Spleen (tissue), 11 donors: ENCODE results near the gene DNAH6. TPM values are rescaled to one million over a fixed set of nuclear protein-coding genes. Genes with fewer than 3 reads are reported as not detected.

Experiments
- DNase-seq: peaks from one replicate; pipeline ENCODE4 v3.0.0-alpha.2; 2020
- H3K27ac ChIP-seq, 8 donors: fragments of 200-600 bp; sonication (generic) in 7 of 8; 1 replicate in 4 of 8; 2 replicates in 4 of 8; pipeline versions ENCODE4 v1.5.0 to v1.8.0; 2016 to 2021; ENCODE audit warnings: inconsistent platforms in 4 of 8, mild to moderate bottlenecking in 4 of 8, moderate library complexity in 1 of 8
- H3K27me3 ChIP-seq, 7 donors: fragments of 200-600 bp; sonication (generic) in 6 of 7; replicated peaks in 1 of 7; 1 replicate in 4 of 7; 2 replicates in 3 of 7; pipeline versions ENCODE4 v1.5.0 to v1.8.0; 2016 to 2021; ENCODE audit warnings: inconsistent platforms in 3 of 7, mild to moderate bottlenecking in 1 of 7
- H3K36me3 ChIP-seq, 6 donors: fragments of 200-600 bp; sonication (generic) in 5 of 6; 1 replicate in 4 of 6; 2 replicates in 2 of 6; pipeline versions ENCODE4 v1.5.0 to v1.8.0; 2016 to 2021; ENCODE audit warnings: inconsistent platforms in 2 of 6
- H3K4me1 ChIP-seq, 6 donors: fragments of 200-600 bp; sonication (generic) in 5 of 6; 1 replicate in 3 of 6; 2 replicates in 3 of 6; pipeline versions ENCODE4 v1.5.0 to v1.8.0; 2016 to 2021; ENCODE audit warnings: inconsistent platforms in 3 of 6
- H3K4me3 ChIP-seq, 8 donors: fragments of 200-600 bp; sonication (generic) in 7 of 8; 1 replicate in 4 of 8; 2 replicates in 4 of 8; pipeline versions ENCODE4 v1.5.0 to v1.8.0; 2016 to 2021; ENCODE audit warnings: inconsistent platforms in 4 of 8, mild to moderate bottlenecking in 4 of 8, moderate library complexity in 2 of 8
- H3K9me3 ChIP-seq, 8 donors: fragments of 200-600 bp; sonication (generic) in 7 of 8; 1 replicate in 4 of 8; 2 replicates in 4 of 8; pipeline versions ENCODE4 v1.5.0 to v1.8.0; 2016 to 2021; ENCODE audit warnings: inconsistent platforms in 4 of 8
- POLR2A ChIP-seq, 3 donors: fragments of 450-650 bp; IDR thresholded peaks; one replicate each; pipeline ENCODE4 v1.5.1; 2017; ENCODE audit warnings: antibody characterized with exemption in 3 of 3, mild to moderate bottlenecking in 1 of 3
- POLR2AphosphoS5 ChIP-seq, 3 donors: sonication (generic); formaldehyde crosslinking; IDR thresholded peaks; one replicate each; pipeline ENCODE4 v1.5.1; 2017; ENCODE audit warnings: antibody characterized with exemption in 3 of 3
- WGBS, 5 donors: extraction: QIAGEN DNeasy Blood & Tissue Kit in 3 of 5; methylation state at CpG; one replicate each; pipeline versions ENCODE4 v1.1.5 to v1.1.7; 2013 to 2018; 5-methylcytosine and 5-hydroxymethylcytosine counted together
- intact Hi-C: fragments of 100-400 bp; cut with DNase I; formaldehyde crosslinking; loops from one replicate; pipeline ENCODE4 v1.15.0; 2023; ENCODE audit warnings: low total_unique reads
- polyA plus RNA-seq, 3 donors: library from polyadenylated mRNA; stranded (reverse); fragments of 200-250 nt; gene quantifications; one replicate each; pipeline ENCODE4 v1.2.1, GENCODE V29; 2013
- total RNA-seq, 7 donors: library from RNA; depleted of rRNA in 3 of 7; stranded (reverse); fragments of >200 nt in 3 of 7; fragmentation: NEBNext Ultra II Directional in 4 of 7; extraction: Animal tissue kit (Norgen Biotek cat#: 25700) in 4 of 7; gene quantifications; one replicate each; pipeline versions ENCODE4 v1.1.0 to v1.2.1, GENCODE V29; 2016 to 2021
- TF ChIP-seq, protein P1 (sequence below), 11 experiments: fragments of 200-600 bp in 7 of 11; fragments of 450-650 bp in 4 of 11; sonication (generic) in 4 of 11; IDR thresholded peaks in 8 of 11; conservative IDR thresholded peaks in 3 of 11; 1 replicate in 7 of 11; 2 replicates in 4 of 11; pipeline versions ENCODE4 v1.4.0 to v1.8.0; 2016 to 2021; ENCODE audit warnings: antibody characterized with exemption in 11 of 11, inconsistent platforms in 4 of 11, mild to moderate bottlenecking in 1 of 11
- donor health status: healthy with polysubstance abuse.
- donor health status: DM: no; HTN: no; CAD: no; lungs with moderate emphysema.
- donor health status: DM: no; HTN: no; CAD: no.
- donor health status: Bipolar disorder and iron deficiency.
- donor health status: healthy.
- donor health status: DM: no; HTN: no; CAD: no.
- donor health status: DM: yes; HTN: yes; CAD: no.

DNAH6 gene
- total and polyA plus RNA-seq, 10 donors: 0.02 to 1.1 (median 0.43) TPM; not detected in 1

DNA sequence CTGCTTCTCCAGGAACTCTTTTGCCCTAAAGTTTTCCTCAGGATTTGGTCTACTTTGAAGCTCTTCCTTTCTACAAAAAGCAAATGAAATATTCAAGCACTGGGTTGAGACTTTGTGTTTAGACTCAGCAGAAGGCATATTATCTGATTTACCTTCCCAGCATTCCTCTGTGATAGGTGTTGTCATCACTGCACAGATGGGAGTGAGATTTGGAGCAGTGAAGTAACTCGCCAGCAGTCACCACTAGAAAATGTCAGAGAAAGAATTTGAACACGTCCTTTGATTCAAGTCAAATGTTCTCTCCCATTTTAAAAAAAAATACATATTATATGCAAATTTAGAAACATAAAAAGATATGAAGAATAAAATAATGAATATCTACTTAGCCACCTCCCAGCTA lies 112.2 kb downstream of the DNAH6 start:
- Histone ChIP-seq H3K27me3 (no peaks in the 10 kb centered on the region), H3K27ac (no peak overlapping the region), H3K4me3 (no peak overlapping the region), H3K9me3 (no peaks in the 10 kb centered on the region), H3K4me1 (no peaks in the 10 kb centered on the region), H3K36me3 (no peaks in the 10 kb centered on the region)
- DNase-seq: no peak
- WGBS, 5 donors: 73 to 91% (median 80%) methylated on average over 2 of the region's 2 CpGs
- intact Hi-C loops: loop anchor here (10.0 kb wide), 1 partner anchor 134 kb away; no protein-coding TSS in a partner anchor
- TF ChIP-seq, protein P1, sequence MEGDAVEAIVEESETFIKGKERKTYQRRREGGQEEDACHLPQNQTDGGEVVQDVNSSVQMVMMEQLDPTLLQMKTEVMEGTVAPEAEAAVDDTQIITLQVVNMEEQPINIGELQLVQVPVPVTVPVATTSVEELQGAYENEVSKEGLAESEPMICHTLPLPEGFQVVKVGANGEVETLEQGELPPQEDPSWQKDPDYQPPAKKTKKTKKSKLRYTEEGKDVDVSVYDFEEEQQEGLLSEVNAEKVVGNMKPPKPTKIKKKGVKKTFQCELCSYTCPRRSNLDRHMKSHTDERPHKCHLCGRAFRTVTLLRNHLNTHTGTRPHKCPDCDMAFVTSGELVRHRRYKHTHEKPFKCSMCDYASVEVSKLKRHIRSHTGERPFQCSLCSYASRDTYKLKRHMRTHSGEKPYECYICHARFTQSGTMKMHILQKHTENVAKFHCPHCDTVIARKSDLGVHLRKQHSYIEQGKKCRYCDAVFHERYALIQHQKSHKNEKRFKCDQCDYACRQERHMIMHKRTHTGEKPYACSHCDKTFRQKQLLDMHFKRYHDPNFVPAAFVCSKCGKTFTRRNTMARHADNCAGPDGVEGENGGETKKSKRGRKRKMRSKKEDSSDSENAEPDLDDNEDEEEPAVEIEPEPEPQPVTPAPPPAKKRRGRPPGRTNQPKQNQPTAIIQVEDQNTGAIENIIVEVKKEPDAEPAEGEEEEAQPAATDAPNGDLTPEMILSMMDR (IDR thresholded peaks at IDR 0.05 in 8 of 11, conservative IDR thresholded peaks at IDR 0.05 in 3 of 11): no peak
- no peak for TF ChIP-seq POLR2A (IDR thresholded peaks at IDR 0.05)
- TF ChIP-seq POLR2AphosphoS5 (IDR thresholded peaks at IDR 0.05): no peak

GRCh38 chr2:84629550-84629949 lies 113.3 kb downstream of the DNAH6 start:
- intact Hi-C loops: loop anchor here (10.0 kb wide), 1 partner anchor 135 kb away; no protein-coding TSS in a partner anchor
- DNase-seq: no peak

DNA sequence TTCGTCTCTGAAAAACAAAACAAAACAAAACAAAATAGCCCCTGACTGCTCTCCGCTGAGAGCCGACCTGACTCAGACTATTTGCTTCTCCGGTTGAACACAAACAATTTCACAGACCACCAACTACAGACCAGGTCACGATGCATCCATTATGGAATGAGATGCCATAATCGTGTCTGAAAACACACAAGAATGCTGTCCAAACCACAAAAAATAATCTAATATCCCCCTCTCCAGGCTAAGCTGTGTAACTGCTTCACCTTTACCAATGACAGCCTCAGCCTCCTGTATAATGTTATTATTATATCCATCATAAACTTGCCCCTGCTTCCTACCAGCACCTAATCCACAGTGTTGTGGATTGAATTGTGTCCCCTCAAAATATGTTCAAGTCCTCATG lies 114.7 kb downstream of the DNAH6 start:
- no peaks in the 10 kb centered on the region for H3K9me3 ChIP-seq
- no peak overlapping the region for H3K27ac ChIP-seq
- H3K36me3 ChIP-seq: no peaks in the 10 kb centered on the region
- 54 to 64% (median 60%) methylated on average over 6 of the region's 6 CpGs for WGBS, 5 donors
- no peaks in the 10 kb centered on the region for H3K4me1 ChIP-seq
- no peak overlapping the region for H3K4me3 ChIP-seq
- intact Hi-C loops: no loop called here
- H3K27me3 ChIP-seq: no peaks in the 10 kb centered on the region
- TF ChIP-seq, protein P1 (IDR thresholded peaks at IDR 0.05 in 8 of 11, conservative IDR thresholded peaks at IDR 0.05 in 3 of 11): peak in 7 of 11 experiments; percentile 10 to 51 (median 26)
- no peak for TF ChIP-seq POLR2A (IDR thresholded peaks at IDR 0.05)
- no peak for TF ChIP-seq POLR2AphosphoS5 (IDR thresholded peaks at IDR 0.05)
- DNase-seq: no peak

More at GRCh38 chr2:84629550-84629949, 113.3 kb downstream of the DNAH6 start:
- Histone ChIP-seq H3K4me1 (no peaks in the 10 kb centered on the region), H3K27ac (no peak overlapping the region), H3K4me3 (no peak overlapping the region), H3K9me3 (no peaks in the 10 kb centered on the region), H3K27me3 (no peaks in the 10 kb centered on the region), H3K36me3 (no peaks in the 10 kb centered on the region)
- TF ChIP-seq POLR2A (IDR thresholded peaks at IDR 0.05) (no peak), POLR2AphosphoS5 (IDR thresholded peaks at IDR 0.05) (no peak)
- TF ChIP-seq, protein P1 (IDR thresholded peaks at IDR 0.05 in 8 of 11, conservative IDR thresholded peaks at IDR 0.05 in 3 of 11): no peak

- intact Hi-C loops: no loop called here
These were observed 115.7 kb downstream of the DNAH6 start for GRCh38 chr2:84631985-84632384.

More at GRCh38 chr2:84631985-84632384, 115.7 kb downstream of the DNAH6 start:
- 72 to 85% (median 81%) methylated on average over 5 of the region's 5 CpGs for WGBS, 5 donors
- Histone ChIP-seq H3K27ac (no peak overlapping the region), H3K27me3 (no peaks in the 10 kb centered on the region), H3K36me3 (no peaks in the 10 kb centered on the region), H3K9me3 (no peaks in the 10 kb centered on the region), H3K4me1 (no peaks in the 10 kb centered on the region), H3K4me3 (no peak overlapping the region)
- TF ChIP-seq POLR2A (IDR thresholded peaks at IDR 0.05): no peak
- TF ChIP-seq, protein P1 (IDR thresholded peaks at IDR 0.05 in 8 of 11, conservative IDR thresholded peaks at IDR 0.05 in 3 of 11): no peak
- TF ChIP-seq POLR2AphosphoS5 (IDR thresholded peaks at IDR 0.05): no peak
- no peak for DNase-seq
